GM18868 (cell line): ENCODE measurements around the gene TOR1AIP2.

Experiments
- ATAC-seq: cut with Tn5 transposase; IDR thresholded peaks from one replicate; pipeline ENCODE4 v1.9.1; 2021; ENCODE audit warnings: mild to moderate bottlenecking, moderate library complexity; ENCODE audit not compliant: unreplicated experiment

Gene TOR1AIP2

GRCh38 chr1:179877586-179878265, at the start of gene TOR1AIP2:
TOR1AIP2 (minus strand) TSS chr1:179877803; CDS start chr1:179852665, 25,138 bp downstream.
- peak; percentile 67 for ATAC-seq

- ATAC-seq: no peak
Observed at GRCh38 chr1:179926850-179927205, 49.2 kb upstream of the TOR1AIP2 start.

GRCh38 chr1:179925922-179926849, 48.6 kb upstream of the TOR1AIP2 start:
- no peak for ATAC-seq

GRCh38 chr1:179925302-179925701, 47.7 kb upstream of the TOR1AIP2 start:
- ATAC-seq: no peak

- ATAC-seq: no peak
Observed at GRCh38 chr1:179924268-179924667, 46.7 kb upstream of the TOR1AIP2 start.

GRCh38 chr1:179923029-179923428, 45.4 kb upstream of the TOR1AIP2 start:
- no peak for ATAC-seq

GRCh38 chr1:179921981-179922872, 44.6 kb upstream of the TOR1AIP2 start:
- no peak for ATAC-seq

- no peak for ATAC-seq
Observed at GRCh38 chr1:179921472-179921871, 43.9 kb upstream of the TOR1AIP2 start.

- ATAC-seq: no peak
Observed at GRCh38 chr1:179917601-179918429, 40.2 kb upstream of the TOR1AIP2 start.

- ATAC-seq: no peak
Observed at GRCh38 chr1:179911812-179912211, 34.2 kb upstream of the TOR1AIP2 start.

- no peak for ATAC-seq
Observed at GRCh38 chr1:179910934-179911333, 33.3 kb upstream of the TOR1AIP2 start.

- no peak for ATAC-seq
Observed at GRCh38 chr1:179889589-179889988, 12.0 kb upstream of the TOR1AIP2 start.

- ATAC-seq: no peak
Observed at GRCh38 chr1:179888071-179888470, 10.5 kb upstream of the TOR1AIP2 start.

- peak; percentile 27 for ATAC-seq
Observed at GRCh38 chr1:179883745-179884138, 6.1 kb upstream of the TOR1AIP2 start.

- no peak for ATAC-seq
Observed at GRCh38 chr1:179883040-179883744, 5.6 kb upstream of the TOR1AIP2 start.

GRCh38 chr1:179882253-179883039, 4.8 kb upstream of the TOR1AIP2 start, which contains the start of gene TOR1AIP1:
TOR1AIP1 (plus strand) TSS chr1:179882285; CDS start chr1:179882503, 218 bp downstream.
- peak; percentile 73 for ATAC-seq

GRCh38 chr1:179881642-179882252, 4.1 kb upstream of the TOR1AIP2 start:
- ATAC-seq: no peak

- no peak for ATAC-seq
Observed at GRCh38 chr1:179879797-179880196, 2.2 kb upstream of the TOR1AIP2 start.
